ENCODE results near the gene NCOA3.
"Not testable (repeated sequence)": the region's sequence is repeated elsewhere in the genome, so short reads cannot be mapped to it uniquely, and the experiment has no call there.

NCOA3 gene

GRCh38 chr20:47468290-47469050 lies 33.2 kb upstream of the NCOA3 start:
- no peak for DNase-seq

- DNase-seq: no peak
These were observed 26.2 kb upstream of the NCOA3 start for GRCh38 chr20:47475419-47476044.

GRCh38 chr20:47476452-47476851 lies 25.2 kb upstream of the NCOA3 start:
- no peak for DNase-seq

GRCh38 chr20:47479093-47479492 lies 22.6 kb upstream of the NCOA3 start:
- DNase-seq: no peak

GRCh38 chr20:47479506-47479905 lies 22.2 kb upstream of the NCOA3 start:
- DNase-seq: no peak

GRCh38 chr20:47480239-47480638 lies 21.4 kb upstream of the NCOA3 start:
- DNase-seq: no peak

- no peak for DNase-seq
These were observed 21.0 kb upstream of the NCOA3 start for GRCh38 chr20:47480705-47481104.

- no peak for DNase-seq
These were observed 20.1 kb upstream of the NCOA3 start for GRCh38 chr20:47481330-47482216.

GRCh38 chr20:47482705-47483104 lies 19.0 kb upstream of the NCOA3 start:
- no peak for DNase-seq

- DNase-seq: no peak
These were observed 17.4 kb upstream of the NCOA3 start for GRCh38 chr20:47484303-47484702.

GRCh38 chr20:47487175-47487917 lies 14.3 kb upstream of the NCOA3 start:
- DNase-seq: no peak

GRCh38 chr20:47489448-47489872 lies 12.2 kb upstream of the NCOA3 start:
- DNase-seq: no peak

GRCh38 chr20:47490795-47491194 lies 10.9 kb upstream of the NCOA3 start:
- DNase-seq: no peak

- no peak for DNase-seq
These were observed 9.4 kb upstream of the NCOA3 start for GRCh38 chr20:47492284-47492683.

GRCh38 chr20:47493175-47493962 lies 8.3 kb upstream of the NCOA3 start:
- DNase-seq: no peak

- DNase-seq: no peak
These were observed 7.8 kb upstream of the NCOA3 start for GRCh38 chr20:47493963-47494293.

- DNase-seq: not testable (repeated sequence)
These were observed 7.1 kb upstream of the NCOA3 start for GRCh38 chr20:47494606-47495005.

- no peak for DNase-seq
These were observed 5.6 kb upstream of the NCOA3 start for GRCh38 chr20:47496118-47496517.

GRCh38 chr20:47498606-47499005 lies 3.1 kb upstream of the NCOA3 start:
- DNase-seq: no peak

- DNase-seq: no peak
These were observed 2.6 kb upstream of the NCOA3 start for GRCh38 chr20:47499053-47499452.

- DNase-seq: not testable (repeated sequence)
These were observed 1.6 kb upstream of the NCOA3 start for GRCh38 chr20:47500082-47500481.

- no peak for DNase-seq
These were observed 1.1 kb upstream of the NCOA3 start for GRCh38 chr20:47500554-47500953.

Data from DMS79 (cell line).